H1 (cell line): Measurements from ENCODE around the gene GPSM1. TPM values are rescaled to one million over a fixed set of nuclear protein-coding genes. Genes with fewer than 3 reads are reported as not detected.

ENCODE experiments used
- CEBPB ChIP-seq: IDR thresholded peaks from 2 replicates; pipeline ENCODE4 v1.6.1; 2012; ENCODE audit warnings: low read depth, low read length
- NANOG ChIP-seq: IDR thresholded peaks from 2 replicates; pipeline ENCODE4 v1.6.1; 2011; ENCODE audit warnings: low read length, low read depth, mild to moderate bottlenecking, inconsistent platforms; ENCODE audit not compliant: insufficient read depth, poor library complexity, severe bottlenecking
- POLR2A ChIP-seq, 2 experiments: IDR thresholded peaks; 1 replicate in 1 of 2; 2 replicates in 1 of 2; pipeline ENCODE4 v1.6.1; 2011; ENCODE audit warnings: low read depth in 2 of 2, low read length in 2 of 2, mild to moderate bottlenecking in 2 of 2; ENCODE audit errors: control extremely low read depth in 1 of 2
- POU5F1 ChIP-seq: IDR thresholded peaks from 2 replicates; pipeline ENCODE4 v1.6.1; 2011; ENCODE audit warnings: low read depth, mild to moderate bottlenecking, low read length, moderate library complexity
- SIN3A ChIP-seq, 2 experiments: IDR thresholded peaks in 1 of 2; conservative IDR thresholded peaks in 1 of 2; 2 replicates each; pipeline ENCODE4 v1.6.1; 2011 to 2012; ENCODE audit warnings: low read length in 2 of 2, improper control_type of control experiment in 1 of 2, low read depth in 1 of 2, mild to moderate bottlenecking in 1 of 2
- SIX5 ChIP-seq: IDR thresholded peaks from 2 replicates; pipeline ENCODE4 v1.6.1; 2011; ENCODE audit warnings: mild to moderate bottlenecking, low read depth, low read length
- SP1 ChIP-seq: IDR thresholded peaks from 2 replicates; pipeline ENCODE4 v1.6.1; 2011; ENCODE audit warnings: low read depth, low read length
- polyA plus RNA-seq, 7 experiments: library from polyadenylated mRNA; depleted of rRNA in 3 of 7; stranded (reverse) in 5 of 7; unstranded in 2 of 7; fragments of >200 nt in 5 of 7; fragments of 200-250 nt in 2 of 7; gene quantifications; 1 replicate in 5 of 7; 2 replicates in 1 of 7; 4 replicates in 1 of 7; pipeline versions ENCODE4 v1.2.1 to v1.2.3, GENCODE V29; 2011 to 2013; ENCODE audit warnings: missing spikeins in 2 of 7, mixed read lengths in 2 of 7
- total RNA-seq: library from RNA; stranded (reverse); fragmentation: NEBNext Ultra II Directional; extraction: Animal tissue kit (Norgen Biotek cat#: 25700); gene quantifications from 2 replicates; pipeline ENCODE4 v1.2.1, GENCODE V29; 2021

The GPSM1 gene
- total and polyA plus RNA-seq, 2 of the 8 experiments (the other 6 are each of a cell fraction or from before 2014, with no cell fraction given), result 12.8 to 18.0 TPM

- TF ChIP-seq SIX5, result no peak
- TF ChIP-seq POLR2A (IDR thresholded peaks at IDR 0.05; ENCODE audit: control extremely low read depth in 1 of 2, low read depth in 2 of 2, low read length in 2 of 2), result no peak
- no peak for TF ChIP-seq SIN3A (conservative IDR thresholded peaks at IDR 0.05 in 1 of 2, IDR thresholded peaks at IDR 0.05 in 1 of 2; ENCODE audit: low read depth in 1 of 2, low read length in 2 of 2)
- no peak for TF ChIP-seq CEBPB
- no peak for TF ChIP-seq POU5F1
- no peak for TF ChIP-seq NANOG
- TF ChIP-seq SP1, result no peak
Measured at GRCh38 chr9:136330406-136330990, 3.2 kb downstream of the GPSM1 start (continued).
